ENCODE results near the gene HLF.
A peak's percentile ranks its signal among the peaks of the same experiment; 100 is the strongest.

Gene HLF, protein sequence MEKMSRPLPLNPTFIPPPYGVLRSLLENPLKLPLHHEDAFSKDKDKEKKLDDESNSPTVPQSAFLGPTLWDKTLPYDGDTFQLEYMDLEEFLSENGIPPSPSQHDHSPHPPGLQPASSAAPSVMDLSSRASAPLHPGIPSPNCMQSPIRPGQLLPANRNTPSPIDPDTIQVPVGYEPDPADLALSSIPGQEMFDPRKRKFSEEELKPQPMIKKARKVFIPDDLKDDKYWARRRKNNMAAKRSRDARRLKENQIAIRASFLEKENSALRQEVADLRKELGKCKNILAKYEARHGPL

DNA sequence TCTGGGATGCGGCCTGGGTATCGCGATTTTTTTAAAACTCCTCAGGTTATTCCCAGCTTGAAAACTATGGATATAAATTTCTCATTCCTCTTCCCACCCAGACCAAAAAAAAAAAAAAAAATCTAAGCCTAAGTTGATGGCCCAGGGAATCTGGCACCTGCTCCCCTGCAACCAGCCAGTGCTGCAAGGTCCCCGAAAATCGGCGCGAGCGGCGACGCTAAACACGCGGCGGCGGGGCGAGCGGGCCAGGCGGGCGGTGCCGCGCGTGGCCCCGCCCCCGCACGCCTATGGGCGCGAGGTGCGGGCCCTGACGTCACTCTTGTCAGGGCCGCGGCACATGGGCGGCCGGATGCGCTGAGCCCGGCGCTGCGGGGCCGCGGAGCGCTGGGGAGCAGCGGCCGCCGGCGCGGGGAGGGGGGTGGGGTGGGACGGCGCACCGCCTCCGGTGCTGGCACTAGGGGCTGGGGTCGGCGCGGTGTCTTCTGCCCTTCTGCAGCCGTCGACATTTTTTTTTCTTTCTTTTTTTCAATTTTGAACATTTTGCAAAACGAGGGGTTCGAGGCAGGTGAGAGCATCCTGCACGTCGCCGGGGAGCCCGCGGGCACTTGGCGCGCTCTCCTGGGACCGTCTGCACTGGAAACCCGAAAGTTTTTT, at the start of gene HLF:
Gene HLF (plus strand): TSS at position 316 of the 654 bp plus-strand sequence. CDS start 525 bp downstream, outside the sequence.
- DNase-seq (ENCODE audit: low read depth) = peak; percentile 30

DNA sequence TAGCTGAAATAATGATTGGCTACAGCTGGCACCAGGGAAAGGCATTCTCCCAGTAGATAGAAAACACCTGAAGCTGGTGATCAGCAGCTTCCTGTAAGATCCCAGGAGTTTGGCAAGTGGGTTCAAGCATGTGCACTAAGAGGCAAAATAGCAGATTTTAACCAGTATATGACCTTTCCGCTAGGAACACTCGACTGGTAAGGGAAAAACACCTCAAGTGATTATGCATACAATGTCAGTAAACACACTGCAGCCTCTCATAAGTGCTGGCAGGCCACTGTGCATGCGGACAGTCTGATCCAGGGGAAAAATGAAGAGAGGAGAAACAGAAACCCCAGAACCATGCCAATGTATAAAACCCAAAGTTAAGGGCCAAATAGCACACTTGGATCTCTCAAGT, 49.0 kb upstream of the HLF start:
- no peak for DNase-seq (ENCODE audit: low read depth)

DNA sequence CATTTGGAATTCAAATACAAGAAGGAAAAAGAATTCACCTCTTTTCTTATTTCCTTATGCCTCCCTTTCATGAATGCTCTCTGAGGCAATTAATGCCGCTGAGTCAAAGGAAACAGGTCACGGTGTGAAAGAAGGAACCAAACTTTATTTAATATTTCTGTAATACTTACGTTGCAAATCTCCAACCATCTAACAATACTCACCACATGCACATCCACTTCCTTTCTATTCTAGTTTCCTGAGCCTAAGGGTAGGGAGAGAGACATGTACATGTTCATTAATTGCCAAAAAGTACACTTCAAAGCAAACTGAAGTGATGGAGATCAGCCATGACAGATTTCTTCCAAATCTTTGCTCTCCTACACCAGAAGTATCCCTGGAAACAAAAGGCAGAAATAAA, 47.9 kb upstream of the HLF start:
- no peak for DNase-seq (ENCODE audit: low read depth)

DNA sequence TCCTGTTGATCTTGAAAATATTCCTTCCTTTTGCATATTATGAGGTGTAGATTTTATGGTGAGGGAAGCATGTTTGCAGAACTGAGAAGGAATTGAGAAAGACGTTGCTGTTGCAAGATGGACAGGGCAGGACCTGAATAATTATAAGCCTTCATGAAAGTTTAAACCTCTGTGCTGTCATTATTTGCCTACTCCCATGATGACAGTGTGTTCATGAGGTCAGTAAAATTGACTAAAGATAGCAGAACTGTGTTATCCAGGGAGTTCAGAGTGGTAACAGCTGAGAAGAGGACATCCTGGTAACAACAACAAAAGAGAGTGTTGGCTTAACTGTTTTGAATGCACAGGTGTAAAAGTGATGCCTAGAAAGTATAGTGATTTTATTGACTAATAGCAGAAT, 45.3 kb upstream of the HLF start:
- no peak for DNase-seq (ENCODE audit: low read depth)

DNA sequence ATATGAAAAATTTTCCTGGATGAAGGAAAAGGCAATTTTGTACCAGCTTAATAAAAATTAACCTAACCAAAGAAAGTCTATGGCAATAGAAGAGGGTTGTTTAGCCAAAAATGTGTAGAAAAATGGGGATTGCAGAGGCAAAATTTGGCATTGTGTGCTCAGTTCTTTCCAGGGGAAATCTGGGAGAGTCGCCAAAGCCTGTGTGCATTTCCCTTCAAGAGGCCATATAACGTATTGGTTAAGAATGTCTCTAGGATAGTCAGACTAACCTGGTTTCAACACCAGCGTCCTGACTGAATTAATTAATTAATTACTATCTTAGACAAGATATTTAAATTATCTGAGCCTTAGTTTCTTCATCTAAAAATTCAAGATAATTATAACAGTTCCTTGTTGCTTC, 44.8 kb upstream of the HLF start:
- DNase-seq (ENCODE audit: low read depth) = no peak

DNA sequence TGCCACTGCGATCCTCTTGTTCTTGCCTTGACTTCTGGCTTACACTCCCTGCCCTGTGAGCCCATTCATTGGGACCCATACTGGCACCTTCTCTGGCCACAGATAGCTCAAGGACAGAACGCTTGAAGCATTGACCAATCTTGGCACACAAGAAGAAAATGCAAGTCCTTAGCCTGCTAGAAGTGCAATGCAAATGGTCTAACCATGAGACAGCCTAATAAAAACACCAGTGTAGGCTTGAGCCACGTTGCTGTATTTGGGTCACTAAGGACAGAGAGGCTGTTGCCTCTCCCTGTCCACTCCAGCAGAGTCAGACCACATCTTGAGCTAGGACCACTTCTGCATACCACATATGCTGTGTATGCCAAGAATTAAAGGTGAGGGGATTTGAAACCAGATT, 41.2 kb upstream of the HLF start:
- DNase-seq (ENCODE audit: low read depth) = no peak

DNA sequence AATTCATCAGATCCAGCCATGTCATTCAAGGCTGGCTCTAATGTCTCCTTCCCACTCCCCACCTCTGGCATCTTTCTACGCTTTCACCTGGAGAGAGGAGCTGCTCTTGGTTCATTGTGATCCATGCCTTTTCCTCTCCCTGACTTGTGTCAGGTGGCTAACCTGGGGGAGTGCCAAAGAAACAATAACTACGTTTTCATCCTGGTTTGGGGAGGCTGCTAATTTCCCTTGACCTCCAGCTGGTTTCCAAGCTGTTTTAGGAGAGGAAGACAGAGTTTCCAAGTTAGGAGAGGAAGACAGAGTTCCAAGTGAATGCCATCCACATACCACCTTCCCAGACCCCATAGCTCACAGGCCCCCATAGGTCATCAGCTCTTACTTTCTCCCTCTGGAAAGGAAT, 40.0 kb upstream of the HLF start:
- DNase-seq (ENCODE audit: low read depth) = no peak

DNA sequence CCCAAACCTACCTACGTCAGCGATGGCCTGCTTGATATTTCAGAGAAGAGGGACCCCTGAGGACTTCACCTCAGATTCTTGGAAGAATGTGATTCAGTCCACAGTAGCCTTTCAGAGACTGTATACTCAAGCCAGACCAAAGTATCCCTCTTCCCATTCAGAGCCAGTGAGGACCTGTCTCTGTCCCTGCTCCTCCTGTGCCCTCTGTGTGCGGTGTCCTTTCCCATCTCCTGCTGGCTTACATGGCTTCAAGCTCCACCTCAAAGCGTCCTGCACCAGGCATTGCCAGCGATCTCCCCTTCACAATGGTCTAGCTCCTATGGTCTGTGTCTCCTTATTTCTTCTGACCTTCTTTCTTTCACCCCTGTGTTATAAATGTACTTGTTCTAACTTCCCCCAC, 39.5 kb upstream of the HLF start:
- DNase-seq (ENCODE audit: low read depth) = no peak

DNA sequence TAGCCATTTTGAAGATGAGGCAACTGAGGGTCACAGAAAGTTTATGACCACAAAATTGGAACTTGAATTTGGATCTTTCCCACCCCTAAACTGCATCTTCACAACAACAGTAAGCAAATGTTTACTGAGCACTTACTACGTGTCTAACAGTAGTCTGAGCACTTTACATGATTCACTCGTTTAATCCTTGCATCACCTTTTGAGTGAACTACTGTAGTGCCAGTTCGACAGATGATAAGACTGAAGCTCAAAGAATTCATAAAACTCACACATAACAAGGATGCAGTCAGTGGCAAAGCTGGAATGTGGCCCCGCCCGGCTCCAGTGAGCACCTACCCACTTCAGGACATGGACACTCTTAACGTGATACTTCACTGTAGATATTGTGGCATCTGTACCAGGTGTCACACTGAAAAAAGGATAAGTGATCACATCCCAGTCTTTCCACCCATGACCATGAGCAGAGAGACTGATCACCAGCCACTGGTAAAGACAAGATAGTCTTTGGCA, 36.0 kb upstream of the HLF start:
- no peak for DNase-seq (ENCODE audit: low read depth)

DNA sequence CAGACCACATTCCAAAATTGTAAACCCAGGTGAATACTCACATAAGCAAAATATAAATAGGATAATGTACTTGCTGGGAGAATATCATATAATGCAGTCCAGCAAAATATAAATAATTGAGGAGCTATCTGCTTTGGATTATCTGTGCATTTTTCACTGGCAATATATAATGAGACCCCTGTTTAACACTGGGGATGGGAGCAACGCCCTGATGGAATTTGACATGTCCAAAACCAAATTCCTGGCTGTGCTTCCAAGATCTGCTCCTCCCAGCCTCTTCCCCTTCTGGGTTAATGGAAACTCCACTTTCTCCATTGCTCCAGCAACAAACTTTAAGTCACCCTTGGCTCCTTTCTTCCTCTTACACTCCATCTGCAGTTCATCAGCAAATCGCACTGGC, 35.5 kb upstream of the HLF start:
- DNase-seq (ENCODE audit: low read depth) = no peak

DNA sequence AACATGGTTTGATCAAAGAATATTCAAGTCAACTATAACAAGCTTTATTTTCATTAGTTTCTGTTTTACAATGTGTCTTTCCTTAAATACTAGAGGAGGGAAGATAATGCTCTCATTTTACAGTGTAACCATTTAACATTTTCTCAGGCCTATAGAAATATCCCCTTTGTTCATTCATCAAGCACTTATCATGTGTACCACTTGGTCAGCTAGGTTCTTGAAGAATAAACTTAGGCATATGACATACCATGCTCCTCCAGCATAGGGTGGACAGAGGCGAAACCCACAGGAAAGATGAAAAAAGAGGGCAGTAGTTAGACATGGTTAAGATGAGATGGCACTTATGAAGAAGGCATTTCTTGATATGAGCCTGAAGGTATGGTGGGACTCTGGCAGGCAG, 34.0 kb upstream of the HLF start:
- no peak for DNase-seq (ENCODE audit: low read depth)

DNA sequence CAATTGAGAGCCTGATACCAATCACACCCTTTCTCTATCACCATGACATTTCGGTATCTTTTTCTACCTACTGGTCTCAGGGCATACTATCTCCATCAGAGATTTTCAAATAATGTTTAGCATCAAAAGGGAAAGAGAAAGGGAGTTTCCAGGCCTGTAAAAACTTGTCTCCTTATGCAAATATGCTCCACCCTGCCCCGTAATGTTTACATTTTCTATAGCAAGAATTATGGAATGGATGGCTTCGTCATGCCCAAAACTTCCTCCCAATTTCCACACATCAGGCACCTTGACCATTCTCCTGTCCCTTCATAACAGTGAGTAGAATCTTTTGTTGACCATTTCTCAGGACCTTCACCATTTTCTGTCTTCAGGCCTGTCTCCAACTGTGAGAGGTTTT, 30.9 kb upstream of the HLF start:
- DNase-seq (ENCODE audit: low read depth) = no peak

DNA sequence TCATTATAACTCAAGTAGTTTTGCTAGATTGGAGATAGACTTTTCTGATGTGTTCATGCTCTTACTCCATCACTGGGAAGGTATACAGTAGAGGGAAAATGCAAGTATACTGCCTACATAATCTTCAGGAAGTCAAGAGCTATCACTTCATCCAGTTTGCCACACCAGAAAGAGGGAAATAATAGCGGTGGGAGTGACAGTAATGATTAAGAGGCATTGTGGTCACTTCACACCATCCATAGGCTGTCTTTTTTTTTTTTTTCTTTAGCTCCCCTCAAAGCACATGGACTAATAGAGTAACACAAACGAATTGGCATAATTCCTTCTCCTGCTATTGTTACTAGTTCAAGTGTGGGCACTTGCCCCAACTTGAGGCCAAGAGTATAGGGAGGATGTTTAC, 28.4 kb upstream of the HLF start:
- no peak for DNase-seq (ENCODE audit: low read depth)

DNA sequence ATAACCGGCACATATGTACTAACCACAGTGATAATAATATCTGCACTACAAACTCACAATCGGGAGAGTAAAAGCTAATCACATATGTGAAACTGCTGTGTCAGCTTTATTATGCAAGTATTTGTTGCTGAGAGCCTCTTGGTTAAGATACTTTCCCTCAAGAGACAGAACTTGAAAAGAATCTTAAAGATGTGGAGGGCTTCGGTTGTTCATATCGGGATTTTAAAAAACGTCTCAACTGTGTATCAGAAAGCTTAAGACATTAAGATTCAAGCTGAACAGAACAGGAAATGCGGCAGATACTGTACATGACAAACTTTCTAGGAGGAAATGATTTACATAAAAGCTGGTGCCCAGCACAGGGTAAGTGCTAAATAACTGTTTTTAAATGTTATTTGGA, 27.5 kb upstream of the HLF start:
- DNase-seq (ENCODE audit: low read depth) = no peak

DNA sequence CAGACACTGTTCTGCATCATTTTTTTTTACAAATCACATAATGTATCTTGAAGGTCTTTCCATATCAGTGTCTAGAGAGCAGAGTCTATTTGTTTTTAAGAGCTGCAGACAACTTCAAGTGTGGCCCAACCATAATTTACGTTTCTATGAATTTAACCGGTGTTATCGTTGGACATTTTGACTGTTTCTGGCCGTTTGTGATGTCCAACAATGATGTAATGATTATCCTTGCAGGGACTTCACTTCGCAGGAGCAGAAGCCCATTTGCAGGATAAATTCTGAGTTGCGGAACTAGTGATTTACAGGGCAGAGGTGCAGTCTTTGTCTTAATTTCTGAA, 26.9 kb upstream of the HLF start:
- no peak for DNase-seq (ENCODE audit: low read depth)

DNA sequence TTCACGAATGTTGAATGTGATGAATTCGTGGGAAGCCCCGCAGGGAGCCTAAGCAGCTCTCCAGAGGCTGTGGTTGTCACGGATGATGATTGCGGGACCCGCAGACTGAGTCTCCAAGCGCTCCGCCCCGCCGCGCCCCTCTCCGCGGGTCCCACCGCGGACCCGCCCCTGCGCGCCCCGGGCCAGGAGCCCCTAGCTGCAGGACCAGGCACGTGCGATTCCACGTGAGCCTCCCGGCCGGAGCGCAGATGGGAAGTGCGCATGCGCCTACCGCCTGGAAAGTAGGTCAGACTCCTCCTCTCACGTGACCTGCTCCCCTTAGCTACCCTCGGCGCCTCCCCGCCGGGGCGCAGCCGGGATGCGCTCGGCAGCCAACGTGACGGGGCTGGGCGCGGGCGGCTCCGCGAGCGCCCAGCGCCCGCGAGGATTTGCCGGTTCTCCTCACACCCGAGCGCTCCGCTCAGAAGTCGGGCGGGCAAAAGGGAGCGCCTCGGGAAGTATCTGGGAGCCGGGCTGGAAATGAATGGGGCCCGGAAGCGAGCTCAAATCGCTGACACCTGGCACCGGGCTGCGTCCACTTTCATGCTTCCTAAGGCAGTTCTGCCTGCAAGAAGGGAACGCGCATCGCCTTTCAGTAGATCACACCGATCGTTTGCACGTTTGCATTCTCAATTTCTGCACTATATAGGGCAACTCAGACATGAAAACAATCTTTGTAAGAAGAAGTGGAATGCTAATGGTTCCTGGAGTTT, 26.4 kb upstream of the HLF start:
- DNase-seq (ENCODE audit: low read depth) = peak; percentile 72

DNA sequence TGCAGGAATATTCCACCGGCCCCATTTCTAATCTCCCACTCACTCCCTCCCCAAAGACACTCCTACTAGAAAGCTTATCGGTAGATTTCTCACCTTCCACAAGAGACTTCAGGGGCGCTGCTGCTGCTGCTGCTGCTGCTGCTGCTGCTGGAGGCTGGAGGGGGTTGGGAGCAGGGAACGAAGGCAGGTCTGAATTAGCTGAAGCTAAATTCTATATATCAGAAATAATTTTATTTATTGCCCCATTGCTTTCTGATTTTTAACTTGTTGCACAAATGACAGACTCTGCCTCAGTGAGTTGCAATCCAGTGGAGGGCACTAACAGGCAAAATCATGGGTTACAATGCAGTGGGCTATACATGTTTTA, 25.8 kb upstream of the HLF start:
- DNase-seq (ENCODE audit: low read depth) = no peak

DNA sequence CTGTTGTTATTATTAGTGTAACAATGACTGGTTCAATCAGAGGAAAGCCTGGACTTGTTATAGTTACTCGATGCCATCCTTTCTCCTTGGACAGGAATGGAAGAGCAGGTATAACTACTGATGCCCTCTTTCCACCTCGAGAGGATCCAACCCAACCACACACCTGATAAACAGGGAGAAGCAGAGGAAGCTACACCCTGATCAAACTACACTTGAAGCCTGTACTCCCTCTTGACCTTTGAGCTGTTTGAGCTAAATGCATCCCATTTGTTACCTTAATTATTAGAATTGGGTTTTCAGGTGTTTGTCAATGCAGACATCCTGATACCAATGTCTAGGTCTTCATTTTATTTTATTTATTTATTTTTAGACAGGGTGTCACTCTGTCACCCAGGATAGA, 23.7 kb upstream of the HLF start:
- no peak for DNase-seq (ENCODE audit: low read depth)

DNA sequence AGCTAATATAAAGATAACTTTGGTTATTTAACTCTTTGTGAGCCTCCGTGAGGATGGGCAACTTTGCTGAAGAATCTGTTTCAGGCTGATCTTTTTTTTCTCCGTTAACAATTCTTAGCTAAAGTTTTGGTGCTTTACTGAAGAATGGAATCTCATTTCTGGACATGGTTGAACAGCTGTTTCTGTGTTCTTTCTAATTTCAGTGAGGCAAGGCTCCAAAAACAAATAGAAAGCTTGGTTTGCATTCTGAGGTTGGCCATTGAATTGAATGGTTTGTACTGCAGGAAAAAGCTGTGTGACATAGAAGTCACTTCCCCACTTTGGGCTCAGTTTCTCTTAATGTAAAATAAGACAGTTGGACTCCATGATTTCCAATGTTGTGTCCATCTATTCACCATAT, 22.3 kb upstream of the HLF start:
- DNase-seq (ENCODE audit: low read depth) = no peak

DNA sequence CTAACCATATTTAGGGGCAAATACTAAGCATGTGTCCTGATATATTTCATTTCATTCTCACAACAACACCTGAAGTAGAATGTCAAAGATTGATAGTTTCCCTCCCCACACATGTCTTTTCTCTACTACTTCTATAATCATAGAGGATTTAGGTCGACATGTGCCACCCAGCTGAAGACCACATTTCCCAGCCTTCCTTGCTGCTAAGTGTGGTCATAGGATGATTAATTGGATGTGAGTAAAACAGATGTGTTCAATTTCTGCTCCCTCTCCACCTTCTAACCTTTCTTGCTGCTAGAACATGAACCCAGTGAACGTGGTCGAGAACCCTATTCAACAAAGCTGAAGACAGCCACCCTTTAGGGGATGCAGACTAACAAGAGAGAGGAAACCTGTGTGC, 18.8 kb upstream of the HLF start:
- DNase-seq (ENCODE audit: low read depth) = no peak

DNA sequence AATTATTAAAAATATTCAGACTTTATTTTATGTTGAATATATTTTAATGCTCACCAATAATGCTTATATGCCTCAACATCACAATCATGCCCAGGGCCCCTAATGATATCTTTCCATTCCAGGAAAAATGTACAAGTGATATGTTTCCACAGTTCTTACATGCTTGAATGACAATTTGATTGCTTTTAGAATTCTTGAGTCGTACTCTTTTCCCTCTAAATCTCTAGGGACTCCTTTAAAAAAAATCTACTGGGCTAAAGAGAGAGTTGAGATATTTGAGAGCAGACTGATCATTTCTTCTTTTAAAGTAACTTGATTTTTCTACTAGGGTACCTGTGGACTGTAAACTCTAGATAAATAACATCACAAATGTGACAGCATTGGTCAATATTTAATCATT, 18.2 kb upstream of the HLF start:
- no peak for DNase-seq (ENCODE audit: low read depth)

DNA sequence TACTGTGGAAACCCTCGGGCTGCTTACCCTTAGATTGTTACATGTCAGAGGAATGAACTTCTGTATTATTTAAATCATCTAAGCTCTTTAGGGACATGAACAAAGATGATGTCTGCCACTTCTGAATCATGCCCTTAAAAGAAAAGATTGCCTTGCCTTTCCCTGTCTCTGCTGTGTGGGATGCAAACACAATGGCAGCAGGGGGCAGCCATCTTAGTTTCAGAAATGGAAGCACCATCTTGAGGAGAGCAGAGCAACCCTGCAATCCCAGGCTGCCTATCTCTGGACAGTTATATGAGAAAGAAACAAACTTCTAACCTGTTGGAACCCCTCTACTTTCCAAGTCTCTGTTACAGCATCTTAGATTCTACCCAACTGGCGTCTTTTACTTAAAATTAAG, 16.7 kb upstream of the HLF start:
- no peak for DNase-seq (ENCODE audit: low read depth)

DNA sequence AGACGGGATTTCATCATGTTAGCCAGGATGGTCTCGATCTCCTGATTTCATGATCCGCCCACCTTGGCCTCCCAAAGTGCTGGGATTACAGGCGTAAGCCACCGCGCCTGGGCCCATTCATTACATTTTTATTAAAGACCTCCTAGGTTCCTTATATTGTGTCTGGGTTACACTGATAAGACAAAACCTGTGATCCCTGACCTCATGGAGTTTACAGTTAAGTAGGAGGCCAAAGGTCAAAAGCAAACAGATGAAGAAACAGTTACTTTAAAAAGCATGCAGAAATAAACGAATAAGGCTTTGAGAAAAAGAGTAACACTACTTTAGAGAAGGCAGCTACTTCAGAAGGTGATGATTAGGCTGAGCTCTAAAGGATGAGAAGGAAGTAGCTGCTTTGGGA, 14.9 kb upstream of the HLF start:
- DNase-seq (ENCODE audit: low read depth) = no peak

DNA sequence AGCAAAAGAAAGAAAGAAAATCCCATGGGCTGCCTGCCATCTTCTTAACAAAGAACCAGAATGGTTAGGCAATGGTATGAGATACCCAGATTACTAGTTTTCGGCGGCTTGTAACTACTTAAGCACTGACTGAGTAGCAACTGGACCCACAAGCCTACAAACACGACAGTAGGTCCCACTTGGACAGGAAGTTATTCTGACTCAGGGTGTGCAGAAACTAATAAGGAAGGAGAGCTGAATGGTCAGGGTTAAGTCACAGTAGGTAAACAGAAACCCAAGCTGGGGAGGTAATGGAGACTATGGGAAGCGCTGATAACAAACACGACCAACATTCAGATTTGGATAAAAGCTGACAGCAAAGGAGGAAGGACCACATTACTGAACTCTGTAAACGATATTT, 10.4 kb upstream of the HLF start:
- DNase-seq (ENCODE audit: low read depth) = no peak

All from stimulated activated CD8-positive, alpha-beta memory T cell treated with anti-CD3 and anti-CD28 coated beads, Interleukin-12 subunit alpha, Interleukin-12 subunit beta, amount 100 ng/mL, for 1 hour (primary cell).